Esophagus muscularis mucosa (tissue), 3 donors: ENCODE data around the gene CREB3L2.

Experiments used
- POLR2A ChIP-seq: fragments of 450-650 bp; IDR thresholded peaks from one replicate; pipeline ENCODE4 v1.6.1; 2017; ENCODE audit warnings: antibody characterized with exemption, moderate library complexity, mild to moderate bottlenecking, low read depth
- POLR2AphosphoS5 ChIP-seq, 2 donors: sonication (generic); formaldehyde crosslinking; IDR thresholded peaks; one replicate each; pipeline ENCODE4 v1.6.1; 2017; ENCODE audit warnings: antibody characterized with exemption in 2 of 2
- TF ChIP-seq, protein P1 (sequence below), 3 experiments: fragments of 200-600 bp in 2 of 3; fragments of 450-650 bp in 1 of 3; sonication (generic) in 2 of 3; IDR thresholded peaks; one replicate each; pipeline ENCODE4 v1.5.1; 2017 to 2019; ENCODE audit warnings: antibody characterized with exemption in 3 of 3, mild to moderate bottlenecking in 2 of 3, moderate library complexity in 1 of 3

DNA sequence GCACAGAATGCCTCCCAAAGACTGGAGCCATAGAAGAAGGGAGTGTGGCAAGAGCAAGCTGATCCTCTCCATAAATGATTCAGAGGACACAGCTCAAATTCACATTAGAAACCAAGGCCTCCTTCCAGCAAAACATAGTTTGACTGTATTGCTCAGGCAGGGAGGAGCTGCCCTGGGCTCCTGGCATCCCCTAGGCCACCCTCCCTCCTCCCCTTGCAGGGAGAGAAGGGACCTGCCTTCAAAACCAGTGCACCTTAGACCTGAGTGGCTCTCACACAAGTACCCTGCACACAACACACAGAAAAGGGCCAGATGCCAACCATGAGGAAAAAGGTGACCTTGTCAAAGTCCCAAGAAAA lies 64.7 kb downstream of the CREB3L2 start:
- TF ChIP-seq, protein P1, sequence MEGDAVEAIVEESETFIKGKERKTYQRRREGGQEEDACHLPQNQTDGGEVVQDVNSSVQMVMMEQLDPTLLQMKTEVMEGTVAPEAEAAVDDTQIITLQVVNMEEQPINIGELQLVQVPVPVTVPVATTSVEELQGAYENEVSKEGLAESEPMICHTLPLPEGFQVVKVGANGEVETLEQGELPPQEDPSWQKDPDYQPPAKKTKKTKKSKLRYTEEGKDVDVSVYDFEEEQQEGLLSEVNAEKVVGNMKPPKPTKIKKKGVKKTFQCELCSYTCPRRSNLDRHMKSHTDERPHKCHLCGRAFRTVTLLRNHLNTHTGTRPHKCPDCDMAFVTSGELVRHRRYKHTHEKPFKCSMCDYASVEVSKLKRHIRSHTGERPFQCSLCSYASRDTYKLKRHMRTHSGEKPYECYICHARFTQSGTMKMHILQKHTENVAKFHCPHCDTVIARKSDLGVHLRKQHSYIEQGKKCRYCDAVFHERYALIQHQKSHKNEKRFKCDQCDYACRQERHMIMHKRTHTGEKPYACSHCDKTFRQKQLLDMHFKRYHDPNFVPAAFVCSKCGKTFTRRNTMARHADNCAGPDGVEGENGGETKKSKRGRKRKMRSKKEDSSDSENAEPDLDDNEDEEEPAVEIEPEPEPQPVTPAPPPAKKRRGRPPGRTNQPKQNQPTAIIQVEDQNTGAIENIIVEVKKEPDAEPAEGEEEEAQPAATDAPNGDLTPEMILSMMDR (IDR thresholded peaks at IDR 0.05), result no peak
- TF ChIP-seq POLR2A, result no peak
- TF ChIP-seq POLR2AphosphoS5 (IDR thresholded peaks at IDR 0.05), result peak; percentile 11 to 71
